HG02763 (cell line): ENCODE results near the gene RAD21L1.

Experiments used
- ATAC-seq: cut with Tn5 transposase; IDR thresholded peaks from one replicate; pipeline ENCODE4 v1.9.1; 2021; ENCODE audit warnings: mild to moderate bottlenecking, moderate library complexity; ENCODE audit not compliant: unreplicated experiment

The RAD21L1 gene

DNA sequence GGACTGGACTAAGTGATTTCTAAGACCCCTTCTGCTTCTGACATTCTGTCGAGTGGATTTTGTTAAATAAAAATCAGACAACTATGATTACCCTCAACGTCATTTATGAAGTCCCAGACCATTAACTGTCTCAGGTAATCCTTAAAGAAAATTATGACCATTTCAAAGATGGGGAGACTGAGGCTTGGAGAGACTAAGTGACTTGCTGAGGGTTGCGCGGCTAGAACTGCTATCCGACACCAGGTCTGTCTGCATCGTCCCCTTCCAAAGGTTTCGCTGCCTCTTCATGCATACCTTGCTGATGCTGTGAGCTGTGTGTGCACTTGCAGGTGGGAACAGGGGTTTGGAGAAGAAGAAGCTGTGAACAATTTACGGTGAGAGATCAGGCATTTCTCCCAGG, 43.4 kb downstream of the RAD21L1 start:
- no peak for ATAC-seq

- no peak for ATAC-seq
These were observed 44.0 kb downstream of the RAD21L1 start for GRCh38 chr20:1269850-1270249.

DNA sequence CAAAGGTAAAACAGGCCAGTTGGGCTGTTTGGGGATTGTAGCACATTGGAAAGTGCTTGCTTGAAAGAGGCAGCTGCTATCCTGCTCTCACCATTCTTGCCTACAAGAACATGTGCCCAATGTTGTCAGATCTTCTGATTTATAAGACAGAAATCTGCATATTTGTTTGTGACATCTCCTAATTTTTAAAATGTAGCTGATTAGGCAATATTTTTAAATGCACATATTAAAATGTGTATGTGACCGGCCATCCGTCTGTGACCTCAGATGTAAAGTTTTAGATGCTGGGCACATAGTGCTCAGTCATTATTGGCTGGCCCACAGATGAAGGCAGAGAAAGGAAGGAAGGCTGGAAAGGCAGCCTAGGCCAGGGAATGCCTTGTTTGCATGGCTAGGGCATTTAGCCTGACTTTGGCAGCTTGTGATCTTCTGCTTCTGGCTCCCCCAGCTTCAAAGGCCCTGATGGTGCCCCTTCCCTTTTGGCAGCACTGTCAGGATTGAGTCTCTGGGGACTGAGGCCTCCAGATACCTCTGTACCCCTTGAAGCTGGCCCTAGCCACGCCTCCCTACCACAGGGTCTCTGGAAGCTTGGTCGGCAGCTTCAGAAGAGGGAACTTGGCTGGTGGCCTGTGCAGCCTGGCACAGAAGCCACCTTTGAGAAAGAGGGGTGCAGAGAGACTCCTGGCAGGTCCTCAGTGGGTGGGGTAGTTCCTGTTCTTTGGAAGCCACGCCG, 46.7 kb downstream of the RAD21L1 start:
- ATAC-seq, result no peak

DNA sequence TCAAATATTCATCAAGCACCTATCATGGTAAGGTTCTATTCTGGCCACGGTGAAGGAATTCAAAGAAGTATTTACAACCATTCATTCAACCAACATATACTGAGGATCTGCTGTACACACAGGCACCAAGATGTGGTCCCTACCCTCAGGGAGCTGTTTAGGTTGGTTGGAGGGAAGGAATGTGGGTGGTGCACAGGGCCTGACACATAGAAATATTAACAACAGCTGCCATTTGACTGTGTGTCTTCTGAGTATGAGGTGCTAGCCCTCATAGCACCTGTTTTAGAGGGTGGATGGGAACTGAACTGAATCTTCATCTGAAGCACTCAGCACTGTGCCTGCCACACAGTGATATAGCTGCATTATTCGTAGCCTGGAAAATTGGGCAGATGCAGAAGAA, 47.5 kb downstream of the RAD21L1 start:
- ATAC-seq, result no peak

DNA sequence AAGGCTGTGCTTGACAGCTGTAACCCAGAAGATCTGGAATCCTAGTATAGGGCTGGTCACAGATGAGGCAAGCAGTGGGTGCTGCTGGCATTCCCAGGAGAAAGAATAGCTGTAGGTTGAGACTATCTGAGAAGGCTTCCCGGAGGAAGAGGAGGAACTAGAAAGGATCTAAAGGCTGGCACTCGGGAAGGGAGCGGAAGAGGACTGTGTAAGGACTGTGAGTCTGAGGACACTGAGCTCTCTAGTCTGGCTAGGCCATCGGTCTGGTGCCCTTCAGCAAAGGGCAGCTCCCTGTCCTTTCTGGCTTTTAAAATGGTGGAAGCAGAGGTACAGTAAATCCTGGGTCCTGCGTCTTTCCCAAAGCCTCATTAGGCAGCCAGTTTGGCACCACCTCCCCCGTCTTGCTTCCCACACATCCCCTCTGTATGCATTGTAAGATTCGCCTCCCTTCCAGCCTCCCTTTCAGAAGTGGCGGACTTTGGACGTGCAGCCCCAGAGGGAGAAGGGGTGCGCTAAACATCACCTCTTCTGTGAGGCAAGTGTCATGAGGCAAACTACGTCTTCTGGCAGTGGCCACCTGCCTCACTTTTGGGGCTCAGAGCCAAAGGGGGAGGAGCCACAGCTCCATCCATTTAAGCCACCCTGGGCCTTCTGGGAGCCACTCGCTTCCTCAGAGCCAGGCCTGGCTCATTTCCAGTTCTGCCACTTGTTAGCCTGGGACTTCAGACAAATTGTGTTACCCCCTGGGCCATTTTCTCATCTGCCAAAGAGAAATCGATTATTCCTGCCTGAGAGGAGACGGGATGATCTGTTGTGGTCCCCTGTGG, 48.9 kb downstream of the RAD21L1 start:
- no peak for ATAC-seq

DNA sequence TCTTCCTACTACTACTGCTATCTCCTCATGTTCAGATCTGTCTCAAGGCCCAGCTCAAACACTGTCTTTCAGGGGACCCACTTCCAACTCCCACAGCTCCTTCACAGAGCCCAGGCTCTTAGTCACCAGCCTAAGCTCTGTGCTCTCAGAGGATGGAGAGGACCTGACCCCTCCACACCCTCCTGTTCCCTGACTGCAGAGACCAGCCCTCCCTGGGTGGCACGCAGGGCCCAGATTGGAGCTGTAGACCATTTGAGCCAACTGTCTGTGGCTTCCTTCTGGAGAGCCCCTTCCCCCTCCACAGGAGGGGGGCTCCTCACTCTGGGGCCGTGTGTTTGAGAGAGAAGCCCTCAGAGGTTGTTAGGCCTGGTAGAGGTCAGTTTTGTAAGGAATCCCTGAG, 50.1 kb downstream of the RAD21L1 start:
- ATAC-seq, result no peak

DNA sequence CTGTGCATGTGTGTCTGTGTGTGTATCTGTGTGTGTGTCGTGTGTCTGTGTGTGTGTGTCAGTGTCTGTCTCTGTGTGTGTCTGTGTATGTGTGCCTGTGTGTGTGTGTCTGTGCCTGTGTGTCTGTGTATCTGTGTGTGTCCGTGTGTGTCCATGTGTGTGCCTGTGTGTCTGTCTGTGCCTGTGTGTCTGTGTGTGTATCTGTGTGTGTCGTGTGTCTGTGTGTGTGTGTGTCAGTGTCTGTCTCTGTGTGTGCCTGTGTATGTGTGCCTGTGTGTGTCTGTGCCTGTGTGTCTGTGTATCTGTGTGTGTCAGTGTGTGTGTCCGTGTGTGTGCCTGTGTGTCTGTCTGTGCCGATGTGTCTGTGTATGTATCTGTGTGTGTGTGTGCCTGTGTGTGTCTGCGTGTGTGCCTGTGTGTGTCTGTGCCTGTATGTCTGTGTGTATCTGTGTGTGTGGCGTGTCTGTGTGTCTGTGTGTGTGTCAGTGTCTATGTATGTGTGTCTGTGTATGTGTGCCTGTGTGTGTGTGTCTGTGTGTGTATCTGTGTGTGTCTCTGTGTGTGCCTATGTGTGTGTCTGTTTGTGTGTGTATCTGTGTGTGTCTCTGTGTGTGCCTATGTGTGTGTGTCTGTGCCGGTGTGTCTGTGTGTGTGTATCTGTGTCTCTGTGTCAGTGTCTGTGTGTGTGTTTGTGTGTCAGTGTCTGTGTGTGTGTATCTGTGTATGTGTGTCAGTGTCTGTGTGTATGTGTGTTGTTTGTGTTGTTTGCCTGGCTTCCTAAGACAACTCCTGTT, 51.9 kb downstream of the RAD21L1 start:
- no peak for ATAC-seq

DNA sequence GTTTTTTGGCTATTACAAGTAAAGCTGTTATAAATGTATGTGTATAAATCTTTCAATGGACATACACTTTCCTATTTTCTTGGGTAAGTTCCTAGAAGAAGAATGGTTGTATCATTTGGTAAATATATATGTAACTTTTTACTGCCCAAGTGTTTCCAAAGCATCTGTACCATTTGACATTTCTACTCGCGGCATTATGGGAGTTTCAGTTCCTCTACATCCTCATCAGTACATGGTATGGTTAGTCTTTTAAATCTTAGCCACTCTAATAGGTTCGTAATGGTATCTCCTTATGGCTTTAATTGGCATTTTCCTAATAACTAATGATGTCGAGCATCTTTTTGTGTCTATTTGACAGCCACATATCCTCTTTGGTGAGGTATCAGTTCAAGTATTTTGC, 53.1 kb downstream of the RAD21L1 start:
- no peak for ATAC-seq

DNA sequence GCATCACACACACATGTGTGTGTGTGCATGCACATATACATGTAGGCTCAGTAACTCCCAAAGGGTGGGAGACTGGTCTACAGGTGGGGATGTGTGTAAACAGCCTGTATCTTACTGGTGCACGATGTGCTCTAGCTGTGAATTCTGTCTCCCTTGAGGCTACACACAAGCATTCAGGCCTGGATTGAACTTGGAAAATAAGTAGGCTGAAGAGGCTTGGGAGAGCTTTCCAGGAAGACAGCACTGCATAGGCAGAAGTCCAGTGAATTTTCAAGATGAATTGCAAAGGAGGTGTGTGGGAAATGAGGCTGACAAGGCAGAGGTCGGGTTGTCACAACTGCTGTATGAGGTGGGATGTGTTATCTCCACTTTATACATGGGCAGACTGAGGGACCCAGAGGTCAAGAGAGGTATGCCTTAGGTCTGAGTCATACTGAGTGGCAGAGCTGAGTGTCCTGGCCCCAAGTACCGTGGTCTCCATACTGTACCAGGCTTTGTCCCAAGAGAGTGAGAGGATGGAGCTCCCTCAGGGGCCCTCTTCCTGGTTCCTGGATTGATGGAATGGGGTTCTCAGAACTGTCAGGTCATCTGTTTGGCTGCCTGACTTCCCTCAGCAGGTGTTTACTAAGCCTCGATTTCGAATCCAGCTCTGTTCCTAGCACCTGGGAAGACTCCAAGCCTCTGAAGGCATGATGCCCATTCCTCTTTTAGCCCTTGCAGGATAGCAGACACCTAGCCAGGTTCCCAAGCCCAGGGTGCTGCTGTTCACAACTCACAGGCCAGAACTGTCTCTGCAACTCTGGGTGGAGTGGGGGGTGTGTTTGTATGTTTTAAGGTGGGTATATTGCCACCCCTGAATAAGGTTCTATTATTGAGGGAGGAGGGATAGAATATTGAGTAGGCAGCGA, 54.6 kb downstream of the RAD21L1 start:
- no peak for ATAC-seq

DNA sequence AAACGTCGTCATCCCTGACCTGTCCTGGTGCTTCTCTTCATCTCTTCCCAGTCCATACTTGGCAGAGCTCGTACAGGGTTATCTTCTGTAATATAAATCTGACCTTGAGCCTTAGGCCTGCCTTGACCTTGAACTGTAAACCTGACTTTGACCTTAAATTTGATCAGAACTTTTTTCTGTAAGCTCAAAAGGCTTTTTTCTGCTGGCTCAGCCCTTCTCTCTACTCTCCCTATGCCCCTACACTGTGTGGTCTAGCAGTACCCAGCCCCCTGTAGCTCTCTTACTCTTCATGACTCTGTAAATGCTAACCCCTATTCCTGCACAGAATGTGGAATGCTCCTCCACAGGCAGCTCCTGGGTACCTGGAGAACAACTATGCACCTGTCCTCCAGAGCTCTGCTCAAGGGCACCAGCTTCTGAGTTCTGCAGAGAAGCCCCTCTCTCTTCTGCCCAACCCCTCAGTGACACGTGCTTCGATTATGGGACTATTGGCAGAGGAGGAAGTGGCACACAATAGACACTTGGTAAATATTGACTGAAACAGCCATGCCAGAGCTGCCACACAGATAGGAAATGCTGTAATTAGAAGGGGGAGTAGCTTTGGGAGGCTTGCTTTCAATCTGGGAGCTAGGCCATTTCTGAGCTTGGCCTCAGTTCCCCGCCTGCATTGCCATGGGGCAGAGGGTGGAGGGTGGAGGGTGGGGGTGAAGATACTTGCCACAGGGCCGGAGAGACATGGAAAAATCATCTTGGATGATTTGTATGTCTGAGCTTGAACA, 55.6 kb downstream of the RAD21L1 start:
- no peak for ATAC-seq

DNA sequence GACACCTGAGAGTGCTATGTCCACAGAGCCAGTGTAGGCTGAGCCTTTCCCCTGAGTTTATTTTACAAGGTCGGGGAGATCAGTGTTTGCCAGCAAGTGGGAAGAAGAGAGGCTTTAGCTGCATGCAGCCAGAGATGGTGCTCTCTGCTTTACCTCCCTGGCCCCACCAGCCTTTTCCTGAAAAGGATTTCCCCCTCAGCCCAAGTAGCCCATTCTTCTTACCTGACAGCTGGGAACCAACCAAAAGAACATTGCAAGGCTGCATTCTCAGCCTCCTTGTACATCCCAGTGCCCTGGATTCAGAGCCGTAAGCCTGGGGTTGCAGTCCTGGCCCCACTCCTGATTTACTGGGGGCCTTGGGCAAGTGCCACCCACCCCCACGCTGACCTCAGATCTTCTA, 57.1 kb downstream of the RAD21L1 start:
- no peak for ATAC-seq

DNA sequence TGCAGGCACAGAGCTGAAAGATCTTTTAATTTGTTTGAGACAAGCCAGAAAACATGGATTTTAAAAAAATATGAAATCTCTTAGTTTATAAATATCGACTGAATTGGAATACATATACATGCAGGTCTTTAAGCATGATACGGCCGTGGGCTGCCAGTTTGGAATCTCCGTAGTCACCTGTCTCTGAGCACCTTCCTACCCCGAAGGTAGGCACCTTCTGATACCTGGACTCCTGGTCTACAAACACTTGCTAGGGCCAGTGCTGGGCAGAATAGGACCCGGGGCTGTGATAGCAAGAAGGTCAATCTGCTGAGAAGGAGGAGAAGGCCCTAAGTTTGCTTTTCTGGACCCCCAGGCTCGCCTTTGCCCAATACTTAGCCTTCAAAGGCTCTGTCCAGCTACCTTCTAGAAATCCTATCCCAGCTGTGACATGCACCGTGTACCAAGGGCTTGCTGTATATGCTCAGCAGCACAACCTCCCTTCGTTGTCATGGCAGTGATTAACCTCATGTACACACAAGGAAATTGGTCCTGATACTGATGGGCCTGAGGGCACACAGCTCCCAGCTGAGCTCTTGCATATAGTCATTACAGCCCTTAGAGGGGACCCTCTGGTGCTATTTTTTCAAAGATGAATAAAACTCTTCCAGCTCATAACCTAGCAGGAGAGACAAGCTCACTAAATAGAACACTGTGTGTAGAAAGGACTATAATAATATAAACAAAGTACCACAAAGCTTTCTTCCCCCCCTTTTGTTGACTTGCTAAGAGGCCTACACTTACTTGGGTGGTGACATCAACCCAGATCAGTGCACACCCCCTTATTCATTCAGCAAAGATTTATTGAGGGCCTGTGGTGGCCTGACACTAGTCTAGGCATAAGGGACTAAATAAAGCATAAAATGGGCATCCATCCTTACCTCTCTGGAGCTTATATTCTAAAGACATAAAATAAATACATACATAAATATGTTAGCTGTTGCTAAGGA, 58.0 kb downstream of the RAD21L1 start:
- ATAC-seq, result no peak

- ATAC-seq, result no peak
These were observed 60.6 kb downstream of the RAD21L1 start for GRCh38 chr20:1286267-1287024.

- ATAC-seq, result no peak
These were observed 61.5 kb downstream of the RAD21L1 start for GRCh38 chr20:1287306-1287705.

DNA sequence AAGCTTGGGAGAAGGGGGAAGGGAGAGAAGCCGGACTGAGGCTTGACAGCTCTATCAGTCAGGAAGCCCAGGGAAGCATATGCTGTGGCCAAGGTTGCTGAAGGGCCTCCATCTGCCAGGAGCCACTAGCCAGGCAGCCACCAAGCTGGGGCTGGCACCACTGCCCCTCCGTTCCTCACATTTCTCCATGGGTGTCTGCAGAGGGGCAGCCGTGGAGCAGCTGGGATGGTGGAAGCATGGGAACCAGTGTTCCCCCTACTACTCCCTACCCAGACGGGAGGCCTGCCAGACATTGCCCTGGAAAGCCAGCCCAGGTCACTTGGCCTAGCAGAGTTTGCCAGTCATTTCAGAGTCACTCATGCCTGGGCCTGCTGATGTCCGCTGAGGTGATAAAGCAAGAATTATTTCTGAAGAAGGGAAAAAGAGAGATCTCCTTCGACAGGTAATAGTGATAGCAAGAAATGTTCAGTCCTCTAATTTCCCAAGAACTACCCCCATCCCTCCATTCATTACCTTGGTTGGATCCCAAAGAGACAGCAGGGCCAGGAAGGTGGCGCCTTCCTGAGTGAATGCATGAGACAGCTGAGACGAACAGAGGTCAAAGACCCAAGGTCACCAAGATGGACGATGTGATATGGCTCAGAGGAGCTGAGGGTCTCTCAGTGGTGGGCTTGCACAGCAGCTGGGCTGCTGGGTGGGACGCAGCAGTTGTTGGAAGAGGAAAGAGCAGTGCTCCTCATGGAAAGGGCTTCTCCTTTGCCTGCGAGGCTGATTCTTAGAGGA, 62.1 kb downstream of the RAD21L1 start:
- no peak for ATAC-seq

DNA sequence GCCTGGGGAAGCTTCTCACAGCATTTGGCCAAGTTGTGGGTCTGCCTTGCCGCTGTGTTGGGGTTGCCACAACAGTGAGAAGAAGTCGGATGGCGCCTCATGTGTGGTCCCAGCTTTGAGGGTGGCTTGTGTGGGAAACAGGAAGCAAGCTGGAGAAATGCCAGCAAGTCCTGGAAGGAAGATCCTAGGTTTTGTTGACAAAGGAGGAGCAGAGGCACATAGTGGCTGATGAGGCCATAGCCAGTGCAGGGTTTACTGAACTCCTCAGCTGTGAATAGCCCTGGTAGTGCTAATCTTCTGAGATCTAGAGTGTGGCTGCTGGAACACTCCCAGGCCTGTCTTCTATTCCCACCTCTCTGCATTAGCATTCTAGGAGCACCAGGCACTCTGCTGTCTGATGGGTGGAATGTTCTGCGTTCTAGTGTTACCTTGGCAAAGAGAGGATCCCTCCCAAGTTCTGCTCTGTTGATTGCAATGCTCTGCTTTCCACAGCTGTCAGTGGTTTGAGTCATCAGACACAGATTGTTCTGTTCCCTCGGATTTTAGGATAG, 65.4 kb downstream of the RAD21L1 start:
- ATAC-seq, result no peak

- ATAC-seq, result no peak
These were observed 66.8 kb downstream of the RAD21L1 start for GRCh38 chr20:1292620-1293019.
